ENCODE results near the gene FBL.
A peak's percentile ranks its signal among the peaks of the same experiment; 100 is the strongest.
"Not testable (repeated sequence)": the region's sequence is repeated elsewhere in the genome, so short reads cannot be mapped to it uniquely, and the experiment has no call there.

Gene FBL

DNA sequence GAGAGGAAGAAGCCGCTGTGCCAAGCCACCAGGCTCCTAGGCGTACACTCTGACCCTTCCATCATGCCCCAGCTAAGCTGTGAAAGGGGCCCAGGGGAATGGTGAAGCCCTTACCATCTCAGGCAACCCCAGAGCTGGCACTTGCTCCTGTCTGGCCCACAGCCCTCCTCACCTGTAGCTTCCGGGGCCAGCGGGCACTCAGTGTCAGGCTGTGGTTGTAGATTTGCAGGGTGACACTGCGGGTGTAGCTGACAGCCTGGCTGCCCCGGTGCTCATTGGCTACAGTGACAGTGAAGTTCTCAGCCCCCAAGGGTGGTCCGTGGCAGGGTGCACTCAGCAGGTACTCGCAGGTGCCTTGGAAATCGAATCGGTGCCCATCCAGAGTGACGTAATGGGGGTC lies 30.3 kb upstream of the FBL start:
- not testable (repeated sequence) for DNase-seq (ENCODE audit: low spot score)

DNA sequence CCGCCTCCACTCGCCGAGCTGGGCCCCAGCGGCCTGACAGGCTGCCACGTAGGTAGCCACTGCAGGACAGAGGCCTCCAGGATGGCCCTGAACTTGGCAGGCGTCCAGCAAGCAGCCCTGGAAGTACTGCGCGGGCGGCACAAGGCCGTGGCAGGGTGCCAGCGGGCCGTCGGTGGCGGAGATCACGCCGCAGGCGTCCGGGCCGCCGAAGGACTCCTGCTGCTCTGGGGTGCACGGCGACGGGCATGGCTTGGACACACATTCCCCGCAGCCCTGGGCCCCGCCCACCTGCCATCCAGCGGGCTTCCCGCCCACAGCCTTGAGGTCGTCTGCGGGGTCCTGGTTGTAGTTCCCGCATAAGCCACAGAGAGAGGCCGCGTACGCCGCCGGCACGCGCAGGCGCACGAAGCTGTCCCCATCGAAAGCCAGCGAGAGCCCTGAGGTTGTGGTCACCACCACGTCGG lies 29.3 kb upstream of the FBL start:
- DNase-seq (ENCODE audit: low spot score), result not testable (repeated sequence)

DNA sequence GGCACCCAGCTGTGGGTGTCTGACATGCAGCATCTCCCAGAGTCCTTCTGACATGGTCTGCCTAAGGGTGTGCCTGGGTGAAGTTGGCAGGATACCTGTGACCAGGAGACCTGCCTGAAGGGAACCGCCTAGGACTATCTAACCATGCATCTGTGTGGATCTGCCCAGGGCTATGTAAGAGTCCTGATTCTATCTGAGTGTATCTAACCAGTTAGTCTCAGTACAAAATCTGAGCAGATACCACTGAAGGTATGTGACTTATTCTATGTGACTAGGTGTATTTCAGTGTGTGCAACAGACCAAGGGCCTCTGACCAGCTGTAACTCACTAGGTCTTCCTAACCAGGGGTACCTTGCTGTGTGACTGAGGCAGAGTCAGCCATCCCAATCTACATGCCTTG lies 28.2 kb upstream of the FBL start:
- no peak for DNase-seq (ENCODE audit: low spot score)

DNA sequence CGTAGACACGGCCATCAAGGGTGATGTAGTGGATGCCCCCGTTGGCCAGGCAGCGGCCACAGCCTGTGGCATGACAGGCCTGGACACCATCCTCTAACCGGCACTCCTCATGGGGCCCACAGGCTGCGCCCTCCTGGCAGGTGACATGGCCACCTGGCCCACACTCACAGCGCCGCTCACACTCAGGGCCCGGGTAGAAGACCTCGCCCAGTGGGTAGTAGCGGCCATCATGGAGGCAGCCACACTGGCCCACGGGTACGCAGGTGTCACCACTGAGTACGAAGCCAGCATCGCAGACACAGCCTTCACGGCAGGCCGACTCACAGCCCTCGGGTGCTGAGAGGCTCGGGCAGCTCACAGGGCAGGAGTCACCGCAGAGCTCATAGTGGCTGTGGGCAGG lies 27.2 kb upstream of the FBL start:
- DNase-seq (ENCODE audit: low spot score), result no peak

DNA sequence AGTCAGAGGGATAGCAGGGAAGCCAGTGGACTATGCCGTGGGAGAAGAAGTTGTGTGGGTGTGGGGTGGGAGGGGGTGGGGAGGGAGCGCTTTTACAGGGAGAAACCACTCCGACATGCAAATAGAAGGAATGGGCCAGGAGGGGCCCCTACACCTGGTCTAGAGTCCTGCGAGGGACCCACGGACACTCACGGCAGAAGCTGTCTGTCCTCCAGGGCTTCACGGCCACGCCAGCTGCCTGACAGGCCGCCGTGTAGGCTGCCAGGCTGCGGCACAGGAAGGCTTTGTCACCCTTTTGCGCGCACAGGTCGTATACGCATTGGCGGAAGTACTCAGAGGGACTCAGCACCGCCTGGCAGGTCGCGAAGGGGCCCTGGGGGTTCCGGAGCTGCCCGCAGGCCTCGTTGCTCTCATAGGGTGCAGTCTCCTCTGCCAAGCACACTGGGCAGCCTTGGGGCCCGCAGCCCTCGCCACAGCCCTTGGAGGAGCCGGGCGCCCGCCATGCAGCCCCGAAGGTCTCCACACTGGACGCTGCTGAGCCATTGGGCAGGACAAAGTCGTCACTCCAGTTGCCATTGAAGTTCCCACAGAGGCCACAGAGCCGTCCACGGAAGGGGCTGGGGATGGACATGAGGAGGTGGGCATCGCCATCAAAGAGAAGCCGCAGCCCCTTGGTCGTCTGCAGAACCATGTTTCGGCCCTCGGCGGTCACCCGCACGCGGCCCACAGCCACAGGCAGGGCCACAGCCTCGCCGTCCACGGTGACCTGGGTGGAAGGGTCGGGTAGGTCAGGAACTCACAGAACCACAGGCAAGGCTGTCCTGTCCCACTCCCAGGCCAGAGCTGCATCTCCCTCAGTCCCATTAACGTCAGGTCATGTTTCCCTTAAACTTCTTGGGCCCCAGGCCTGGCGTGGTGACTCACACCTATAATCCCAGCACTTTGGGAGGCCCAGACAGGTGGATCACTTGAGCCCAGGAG lies 26.0 kb upstream of the FBL start:
- no peak for DNase-seq (ENCODE audit: low spot score)

DNA sequence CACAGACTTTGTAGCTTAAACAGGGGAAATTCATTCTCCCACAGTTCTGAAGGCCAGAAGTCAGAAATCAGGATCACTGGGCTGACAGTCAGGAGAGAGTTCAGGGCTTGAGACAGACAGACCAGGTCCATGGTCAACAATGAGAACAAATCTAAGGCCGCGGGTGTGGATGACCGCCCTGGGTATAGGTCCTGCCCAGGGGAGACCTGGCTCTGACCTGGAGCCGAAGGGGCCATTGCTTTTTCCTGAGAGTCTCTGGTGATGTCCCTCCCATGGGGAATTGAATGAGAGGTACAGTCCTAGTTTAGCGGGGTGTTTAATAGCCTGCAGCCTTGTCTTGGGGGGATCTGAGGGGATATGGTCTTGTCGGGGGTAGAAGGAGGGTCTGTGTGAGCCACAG lies 25.2 kb upstream of the FBL start:
- no peak for DNase-seq (ENCODE audit: low spot score)

DNA sequence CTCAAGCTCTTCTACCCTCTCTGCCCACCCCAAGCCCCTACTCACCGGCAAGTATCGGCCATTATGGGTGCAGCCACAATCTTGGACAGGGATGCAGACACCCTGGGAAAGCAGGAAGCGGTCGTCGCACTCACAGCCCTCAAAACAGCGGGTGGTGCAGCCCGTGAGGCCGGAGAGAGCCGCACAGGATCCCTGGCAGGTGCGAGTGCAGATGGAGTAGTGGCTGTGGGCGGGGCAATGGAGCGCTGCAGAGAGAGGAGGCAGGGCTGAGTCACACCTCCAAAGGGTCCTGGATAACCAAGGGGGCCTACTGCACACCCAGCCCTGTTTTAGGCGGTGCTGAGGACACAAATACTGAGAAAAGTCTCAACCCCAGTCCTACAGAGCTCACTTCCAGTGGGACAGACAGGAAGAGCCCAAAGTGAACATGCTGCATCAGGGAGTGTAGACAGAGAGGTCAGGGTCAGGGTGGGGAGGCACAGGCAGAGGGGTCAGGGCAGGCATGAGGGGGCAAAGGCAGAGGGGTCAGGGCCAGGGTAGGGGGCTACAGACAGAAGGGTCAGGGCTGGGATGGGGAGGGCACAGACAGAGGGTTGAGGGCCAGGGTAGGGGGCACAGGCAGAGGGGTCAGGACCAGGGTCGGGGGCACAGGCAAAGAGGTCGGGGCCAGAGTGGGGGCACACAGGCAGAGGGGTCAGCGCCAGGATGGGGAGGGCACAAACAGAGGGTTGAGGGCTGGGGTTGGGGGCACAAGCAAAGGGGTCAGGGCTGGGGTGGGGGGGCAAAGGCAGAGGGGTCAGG lies 24.2 kb upstream of the FBL start:
- no peak for DNase-seq (ENCODE audit: low spot score)

DNA sequence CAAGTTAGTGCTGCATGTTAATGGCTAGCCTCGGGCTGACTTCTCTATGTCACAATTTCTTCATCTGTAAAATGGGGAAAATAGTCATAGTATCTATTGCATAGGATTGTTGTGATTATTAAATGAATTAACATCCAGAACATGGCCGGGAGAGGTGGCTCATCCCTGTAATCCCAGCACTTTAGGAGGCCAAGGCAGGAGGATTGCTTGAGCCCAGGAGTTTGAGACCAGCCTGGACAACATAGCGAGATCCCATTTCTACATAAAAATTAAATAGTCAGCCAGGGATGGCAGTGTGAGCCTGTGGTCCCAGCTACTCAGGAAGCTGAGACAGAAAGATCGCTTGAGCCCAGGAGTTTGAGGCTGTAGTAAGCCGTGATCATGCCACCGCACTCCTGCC lies 21.8 kb upstream of the FBL start:
- DNase-seq (ENCODE audit: low spot score), result no peak

DNA sequence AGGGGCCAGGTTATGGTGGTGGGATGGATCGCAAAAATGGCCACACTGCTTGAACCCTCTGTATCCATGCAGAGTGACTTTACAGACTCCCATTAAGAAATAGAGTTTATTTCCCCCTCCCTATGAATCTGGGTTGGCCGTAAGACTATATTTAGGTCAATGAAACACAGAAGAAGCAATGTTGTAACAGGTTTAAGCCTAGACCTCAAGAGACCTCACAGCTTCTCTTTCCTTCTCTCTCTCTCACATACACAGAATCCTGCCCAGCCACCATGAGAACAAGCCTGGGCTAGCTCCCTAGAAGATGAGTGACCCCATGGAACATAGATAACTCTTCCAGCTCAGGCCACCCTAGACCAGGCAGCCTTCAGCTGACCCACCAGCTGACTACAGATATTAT lies 21.0 kb upstream of the FBL start:
- no peak for DNase-seq (ENCODE audit: low spot score)

DNA sequence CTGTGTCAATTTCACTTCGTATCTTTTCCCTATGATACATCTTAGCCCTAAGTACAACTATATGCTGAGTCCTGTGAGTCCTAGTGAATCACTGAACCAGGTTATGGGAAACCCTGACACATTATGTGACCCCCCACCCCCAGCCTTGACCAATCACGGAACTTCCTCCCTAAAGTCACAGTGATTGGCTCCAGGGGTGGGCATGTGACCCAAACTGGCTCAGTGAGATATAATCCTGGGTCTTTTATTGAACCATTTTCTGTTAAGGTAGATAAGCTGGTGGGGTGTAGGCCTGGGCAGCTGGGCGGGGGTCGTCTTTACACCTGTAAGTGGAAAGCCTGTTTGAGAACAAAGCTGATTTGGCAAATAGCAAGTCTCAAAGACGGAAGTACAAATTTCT lies 19.8 kb upstream of the FBL start:
- no peak for DNase-seq (ENCODE audit: low spot score)

DNA sequence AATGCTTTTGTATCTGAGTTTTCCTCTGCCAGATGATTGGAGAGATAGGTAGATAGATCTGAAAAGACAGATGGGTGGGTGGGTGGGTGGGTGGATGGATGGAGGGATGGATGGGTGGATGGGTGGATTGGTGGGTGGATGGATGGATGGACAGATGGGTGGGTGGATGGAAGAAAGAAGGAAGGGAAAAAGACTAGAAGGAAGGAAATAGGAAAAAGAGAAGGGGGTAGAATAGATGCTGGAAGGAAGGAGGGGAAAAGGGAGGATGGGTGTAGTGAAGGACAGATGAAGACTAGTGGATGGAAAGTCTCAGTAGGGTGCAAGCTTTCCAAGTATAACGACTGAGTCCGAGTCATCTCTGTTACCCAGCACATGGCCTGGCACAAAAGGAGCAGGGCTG lies 19.0 kb upstream of the FBL start:
- DNase-seq (ENCODE audit: low spot score), result no peak

DNA sequence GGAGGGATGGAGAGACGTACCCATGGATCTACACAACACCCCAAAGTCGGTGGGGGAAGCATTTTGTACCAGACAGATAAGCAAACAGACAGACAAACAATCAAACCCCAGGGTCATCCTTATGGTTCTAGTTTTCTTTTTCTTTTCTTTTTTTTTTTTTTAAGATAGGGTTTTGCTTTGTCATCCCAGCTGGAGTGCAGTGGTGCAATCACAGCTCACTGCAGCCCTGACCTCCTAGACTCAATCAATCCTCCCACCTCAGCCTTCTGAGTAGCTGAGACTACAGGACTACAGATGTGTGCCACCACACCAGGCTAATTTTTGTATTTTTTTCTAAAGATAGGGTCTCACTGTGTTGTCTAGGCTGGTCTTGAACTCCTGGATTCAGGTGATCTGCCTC lies 17.9 kb upstream of the FBL start:
- DNase-seq (ENCODE audit: low spot score), result no peak

DNA sequence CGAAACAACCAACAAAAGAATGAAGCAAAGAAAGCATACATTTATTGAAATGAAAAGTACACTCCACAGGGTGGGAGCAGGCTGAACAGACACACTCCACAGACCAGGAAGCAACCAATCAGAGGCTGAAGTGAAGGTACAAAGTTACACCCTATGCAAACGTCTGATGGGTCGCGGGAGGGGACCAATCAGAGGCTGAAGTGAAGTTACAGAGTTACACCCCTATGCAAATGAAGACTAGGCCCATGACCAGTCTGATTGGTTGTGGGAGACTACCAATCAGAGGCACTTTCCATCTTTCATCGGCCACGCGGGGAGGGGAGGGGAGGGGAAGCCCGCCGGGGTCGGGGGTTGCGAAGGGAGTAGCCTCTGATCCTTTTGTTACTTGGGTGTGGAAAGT lies 12.4 kb upstream of the FBL start:
- DNase-seq (ENCODE audit: low spot score), result no peak

DNA sequence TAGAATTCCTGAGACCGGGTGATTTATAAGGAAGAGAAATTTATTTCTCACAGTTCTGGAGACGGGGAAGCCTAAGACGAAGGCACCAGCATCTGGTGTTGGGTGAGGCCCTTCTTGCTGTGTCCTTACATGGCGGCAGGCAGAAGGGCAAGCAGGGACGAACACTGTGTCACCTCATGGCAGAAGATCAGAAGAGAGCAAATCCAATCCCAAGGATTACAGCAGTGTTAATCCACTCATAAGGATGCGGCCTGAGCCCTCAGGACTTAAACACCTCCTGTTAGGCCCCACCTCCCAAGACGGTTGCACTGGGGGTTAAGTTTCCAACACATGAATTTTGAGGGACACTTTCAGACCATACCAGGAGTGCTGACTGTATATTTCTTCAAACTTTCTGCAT lies 6.7 kb upstream of the FBL start:
- DNase-seq (ENCODE audit: low spot score), result no peak

DNA sequence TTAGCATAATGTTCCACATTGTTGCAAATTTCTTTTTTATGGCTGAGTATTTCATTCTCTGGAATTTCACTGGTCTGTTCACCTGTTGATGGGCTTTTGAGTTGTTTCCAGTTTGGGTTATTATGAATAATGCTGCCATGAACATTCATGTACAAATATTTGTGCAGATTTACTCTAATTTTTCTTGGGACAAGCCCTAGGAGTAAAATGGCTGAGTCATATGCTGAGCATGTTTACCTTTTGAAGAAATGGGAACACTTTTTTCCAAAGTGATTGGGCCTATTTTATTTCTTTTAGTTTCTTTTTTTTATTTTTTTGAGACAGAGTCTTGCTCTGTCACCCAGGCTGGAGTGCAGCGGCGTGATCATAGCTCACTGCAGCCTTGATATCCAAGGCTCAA lies 4.7 kb upstream of the FBL start:
- no peak for DNase-seq (ENCODE audit: low spot score)

DNA sequence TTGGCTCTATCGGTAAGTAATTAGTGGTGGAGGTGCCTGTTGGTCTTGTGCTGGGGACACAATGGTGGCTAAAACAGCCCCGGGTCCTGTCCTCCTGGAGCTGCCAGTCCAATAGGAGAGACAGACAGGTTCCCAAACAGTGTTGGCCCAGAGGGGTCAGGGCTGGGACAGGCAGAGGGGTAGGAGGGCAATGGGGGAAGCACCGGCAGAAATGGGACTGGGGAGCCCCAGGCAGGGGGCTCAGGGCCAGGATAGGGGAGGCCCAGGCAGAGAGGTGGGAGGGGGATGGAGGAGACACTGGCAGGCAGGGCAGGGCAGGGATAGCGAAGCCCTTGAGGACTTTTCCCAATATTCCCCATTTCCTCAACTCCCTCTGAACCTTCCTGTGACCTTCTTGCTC lies 2.2 kb upstream of the FBL start:
- DNase-seq (ENCODE audit: low spot score), result no peak

DNA sequence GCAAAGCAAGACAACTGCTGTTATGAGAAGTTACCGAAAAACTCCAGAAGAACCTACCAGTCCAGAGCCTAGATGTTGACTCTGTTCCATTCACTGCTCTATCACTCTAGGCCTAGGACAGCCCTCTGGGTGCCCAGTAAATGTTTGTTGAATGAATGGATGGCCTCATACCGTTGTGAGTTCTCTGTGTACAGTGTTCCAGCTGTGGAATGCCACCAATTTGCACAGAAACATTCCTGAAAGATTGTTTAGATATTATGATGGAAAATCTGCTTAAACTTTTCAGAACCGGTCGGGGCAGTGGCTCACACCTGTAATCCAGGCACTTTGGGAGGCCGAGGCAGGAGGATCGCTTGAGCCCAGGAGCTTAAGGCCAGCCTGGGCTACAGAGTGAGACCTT lies 1.3 kb upstream of the FBL start:
- DNase-seq (ENCODE audit: low spot score), result no peak

DNA sequence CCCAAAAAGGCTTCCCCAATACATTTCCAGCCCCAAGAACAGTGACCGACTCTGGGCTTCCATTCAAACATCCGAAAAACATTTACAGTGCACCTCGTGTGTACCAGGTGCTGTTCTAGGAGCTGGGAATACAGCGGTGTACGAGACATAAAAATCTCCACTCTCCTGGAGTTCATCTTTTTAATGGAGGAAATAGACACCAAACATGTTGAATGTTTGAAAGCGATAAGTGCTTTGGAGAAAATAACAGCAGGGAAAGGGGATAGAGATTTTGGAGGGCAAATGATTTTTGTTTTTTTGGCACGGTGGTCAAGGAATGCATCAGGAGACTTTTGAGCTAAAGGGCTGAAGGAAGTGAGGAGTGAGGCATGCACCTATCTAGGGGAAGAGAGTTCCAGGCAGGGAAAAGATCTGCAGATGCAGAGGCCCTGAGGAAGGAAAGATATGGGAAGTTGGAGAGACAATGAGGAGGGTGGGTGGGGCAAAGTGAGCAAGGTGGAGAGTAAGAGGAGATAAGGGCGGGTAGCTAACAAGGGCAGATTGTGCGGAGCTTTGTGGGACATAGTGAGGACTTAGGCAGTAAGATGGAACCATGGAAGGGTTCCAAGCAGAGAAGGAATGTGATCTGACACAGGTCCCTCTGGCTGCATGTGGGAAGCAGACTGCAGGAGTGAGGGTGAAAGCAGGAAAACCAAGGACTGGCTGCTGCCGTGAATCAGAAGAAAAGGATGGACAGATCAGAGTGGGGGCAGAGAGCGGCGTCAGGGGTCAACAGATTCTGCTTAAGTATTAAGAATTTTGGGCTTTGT lies 703 bp upstream of the FBL start:
- no peak for DNase-seq (ENCODE audit: low spot score)

DNA sequence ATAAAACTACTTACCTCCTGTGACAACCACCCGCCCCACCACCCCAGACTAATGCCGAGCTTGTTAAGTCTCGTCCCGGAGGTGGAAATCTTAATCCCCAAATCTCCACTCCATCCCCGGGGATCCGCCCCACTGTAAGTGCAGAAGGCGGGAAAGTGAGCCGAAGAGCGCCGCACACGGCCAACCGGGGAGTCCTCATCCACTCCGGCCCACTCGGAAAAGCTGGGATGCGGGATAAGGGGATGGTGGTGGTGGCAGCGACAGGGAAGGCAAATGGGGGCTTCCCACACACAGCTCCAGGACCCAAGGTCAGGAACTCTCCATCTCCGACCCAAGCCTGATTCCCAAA lies 621 bp downstream of the FBL start:
- no peak for DNase-seq (ENCODE audit: low spot score)

DNA sequence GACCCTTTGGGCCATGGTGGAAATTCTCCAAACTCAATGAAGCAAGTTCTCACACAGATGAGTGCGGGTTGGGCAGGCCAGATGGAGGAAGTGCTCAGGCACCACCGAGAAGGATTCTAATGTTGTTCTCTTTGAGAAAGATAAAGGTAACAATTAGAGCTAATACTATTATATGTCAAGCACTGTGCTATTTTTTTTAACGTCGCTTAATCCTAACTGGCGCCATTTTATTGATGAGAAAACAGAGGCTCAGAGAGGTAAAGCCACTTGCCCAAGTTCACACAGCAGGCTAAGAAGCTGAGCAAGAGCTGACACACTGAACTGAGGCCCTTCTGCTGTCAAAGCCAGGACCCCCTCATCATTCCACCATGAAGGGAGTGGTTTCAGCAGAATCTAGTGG lies 1.0 kb downstream of the FBL start:
- no peak for DNase-seq (ENCODE audit: low spot score)

DNA sequence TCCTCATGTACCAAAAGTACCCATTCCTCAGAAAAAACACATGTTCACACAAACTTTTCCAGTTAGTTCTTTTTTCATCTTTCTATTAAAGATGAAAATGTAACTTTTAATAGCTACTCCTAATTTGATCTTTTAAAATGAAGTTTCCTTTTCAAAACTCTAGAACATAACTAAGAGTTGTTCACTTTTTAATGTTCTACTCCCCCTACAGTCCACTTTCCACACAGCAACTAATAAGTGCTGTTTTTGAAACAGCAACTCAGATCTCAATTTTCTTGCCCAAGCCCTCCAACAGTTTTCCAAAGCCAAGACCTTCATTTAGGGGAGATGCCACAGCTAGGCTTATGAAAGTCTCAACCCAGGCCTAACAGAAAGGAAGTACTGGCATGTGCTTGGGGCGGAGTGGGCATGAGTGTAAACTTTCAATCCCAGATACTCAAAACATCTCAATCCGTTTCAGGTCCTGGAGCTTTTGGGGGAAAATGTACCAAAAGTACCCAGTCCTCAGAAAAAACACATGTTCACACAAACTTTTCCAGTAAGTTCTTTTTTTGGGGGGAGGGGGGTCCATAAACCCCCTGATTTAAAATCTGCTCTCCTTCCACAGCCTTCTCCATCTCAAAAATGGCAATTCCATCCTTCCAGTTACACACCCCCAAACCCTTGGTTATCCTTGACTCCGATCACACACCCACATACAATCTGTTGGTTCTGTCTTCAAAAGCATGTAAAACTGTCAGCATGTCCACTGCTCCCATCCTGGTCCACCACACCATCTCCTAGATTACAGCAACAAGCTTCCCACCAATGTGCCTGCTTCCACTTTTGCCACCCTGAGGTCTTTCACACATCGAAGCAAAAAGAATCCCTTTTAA lies 2.0 kb downstream of the FBL start:
- DNase-seq (ENCODE audit: low spot score), result peak; percentile 45
